GM15510 (cell line): ENCODE results near the gene TMEM79.
A peak's percentile ranks its signal among the peaks of the same experiment; 100 is the strongest.

Experiments
- POLR2A ChIP-seq: IDR thresholded peaks from 3 replicates; pipeline ENCODE4 v1.6.1; 2011; ENCODE audit warnings: borderline replicate concordance; ENCODE audit not compliant: insufficient read length; ENCODE audit errors: extremely low read depth

TMEM79 gene

GRCh38 chr1:156282479-156283222 is 1.5 kb upstream of the TMEM79 start, which contains the start of gene SMG5:
TSS of gene SMG5 (minus strand) at chr1:156282825. CDS start at chr1:156282680, 145 bp downstream.
- TF ChIP-seq POLR2A, result peak; percentile 97

DNA sequence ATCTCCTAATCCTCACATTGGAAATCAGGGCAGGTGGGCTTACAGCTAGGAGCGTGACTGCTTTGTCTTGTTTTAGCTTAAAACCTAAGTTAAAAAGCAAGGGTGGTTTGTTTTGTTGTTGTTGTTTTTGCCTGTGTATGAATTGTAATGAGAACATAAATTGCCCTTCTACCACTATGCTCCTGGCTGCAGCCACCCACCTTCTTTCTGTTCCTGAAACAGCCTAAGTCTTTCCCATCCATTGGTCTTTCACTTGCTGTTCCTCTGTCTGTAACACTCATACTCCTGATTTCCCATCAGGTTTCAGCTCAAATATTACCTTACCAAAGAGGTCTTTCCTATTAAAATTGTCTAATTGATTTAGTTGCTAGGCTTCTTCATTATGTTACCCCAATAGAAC is 604 bp upstream of the TMEM79 start:
- no peak for TF ChIP-seq POLR2A

- no peak for TF ChIP-seq POLR2A
Measured at GRCh38 chr1:156284757-156285156, 632 bp downstream of the TMEM79 start.

DNA sequence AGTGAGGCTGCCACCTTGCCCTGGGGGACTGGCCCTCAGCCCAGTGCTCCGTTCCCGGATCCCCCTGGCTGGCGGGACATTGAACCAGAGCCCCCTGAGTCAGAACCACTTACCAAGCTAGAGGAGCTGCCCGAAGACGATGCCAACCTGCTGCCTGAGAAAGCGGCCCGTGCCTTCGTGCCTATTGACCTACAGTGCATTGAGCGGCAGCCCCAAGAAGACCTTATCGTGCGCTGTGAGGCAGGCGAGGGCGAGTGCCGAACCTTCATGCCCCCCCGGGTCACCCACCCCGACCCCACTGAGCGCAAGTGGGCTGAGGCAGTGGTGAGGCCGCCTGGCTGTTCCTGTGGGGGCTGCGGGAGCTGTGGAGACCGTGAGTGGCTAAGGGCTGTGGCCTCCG is 1.3 kb downstream of the TMEM79 start:
- TF ChIP-seq POLR2A, result no peak

DNA sequence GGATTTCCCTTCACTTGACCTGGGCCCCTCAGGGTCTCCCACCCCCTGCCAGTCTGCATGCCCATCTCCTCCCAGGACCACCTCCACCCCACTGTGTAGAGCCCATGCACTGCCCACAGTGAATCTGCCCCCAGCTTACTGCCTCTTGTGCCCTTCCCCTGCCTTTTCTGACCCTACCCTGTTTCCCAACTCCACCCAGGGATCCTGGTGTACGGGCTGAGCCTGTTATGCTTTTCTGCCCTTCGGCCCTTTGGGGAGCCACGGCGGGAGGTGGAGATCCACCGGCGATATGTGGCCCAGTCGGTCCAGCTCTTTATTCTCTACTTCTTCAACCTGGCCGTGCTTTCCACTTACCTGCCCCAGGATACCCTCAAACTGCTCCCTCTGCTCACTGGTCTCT is 1.9 kb downstream of the TMEM79 start:
- no peak for TF ChIP-seq POLR2A

GRCh38 chr1:156289857-156290256 is 5.7 kb downstream of the TMEM79 start:
- TF ChIP-seq POLR2A, result no peak

GRCh38 chr1:156291226-156292061 is 7.3 kb downstream of the TMEM79 start:
- TF ChIP-seq POLR2A, result no peak

- TF ChIP-seq POLR2A, result no peak
Measured at GRCh38 chr1:156293098-156293434, 8.9 kb downstream of the TMEM79 start.

DNA sequence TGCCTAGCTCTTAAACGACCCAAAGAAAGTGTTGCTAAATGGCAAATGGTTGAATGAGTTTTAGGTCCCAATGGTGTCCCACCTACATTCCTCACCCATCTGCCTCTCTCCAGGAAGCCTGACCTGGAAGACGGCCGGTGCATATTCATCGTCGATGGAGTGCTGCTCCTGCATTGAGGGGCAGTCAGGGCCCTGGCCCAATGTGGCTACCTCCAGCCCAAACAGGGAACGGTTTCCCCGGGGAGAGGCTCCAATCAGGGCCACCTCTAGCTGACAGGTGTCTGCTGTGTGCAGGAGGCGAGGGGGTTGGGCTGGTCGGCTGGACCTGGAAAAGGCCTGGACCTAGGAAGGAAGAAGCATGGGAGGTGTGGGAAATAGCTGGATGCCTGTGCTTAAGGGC is 9.8 kb downstream of the TMEM79 start:
- TF ChIP-seq POLR2A, result no peak

- peak; percentile 60 for TF ChIP-seq POLR2A
Measured at GRCh38 chr1:156295391-156295947, 11.3 kb downstream of the TMEM79 start, which contains the start of gene GLMP. TSS of gene GLMP (minus strand) at chr1:156295679. CDS start at chr1:156295645, 34 bp downstream.

DNA sequence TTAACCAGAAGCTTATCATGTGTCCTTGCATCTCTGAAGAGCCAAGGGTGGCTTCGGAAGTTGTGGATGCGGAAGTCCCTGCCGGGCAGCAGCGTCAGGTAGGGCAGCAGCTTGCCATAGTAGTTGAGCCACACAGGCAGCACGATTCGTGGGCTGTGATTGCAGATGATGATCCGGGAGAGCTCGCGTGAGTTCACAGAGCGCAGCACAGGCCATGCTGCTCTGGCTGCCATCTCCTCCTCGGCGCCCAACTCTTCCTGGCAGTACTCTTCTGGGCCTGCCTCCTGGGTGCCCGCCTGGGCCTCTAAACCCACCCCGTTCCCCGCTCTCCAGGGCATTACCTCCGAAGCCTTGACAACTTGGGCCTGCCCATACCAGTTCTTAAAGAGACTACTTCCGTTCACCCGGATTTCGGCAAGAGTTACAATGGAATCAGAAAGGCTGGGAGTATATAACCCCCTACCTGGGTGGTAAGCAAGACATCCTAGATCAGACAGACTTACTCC is 14.8 kb downstream of the TMEM79 start, which contains the start of gene VHLL:
Gene VHLL, minus strand, starts transcription at position 456 of the 506 bp plus-strand sequence. Its CDS starts 118 bp downstream, at position 338.
- TF ChIP-seq POLR2A, result no peak

GRCh38 chr1:156303241-156303640 is 19.1 kb downstream of the TMEM79 start:
- TF ChIP-seq POLR2A, result no peak

DNA sequence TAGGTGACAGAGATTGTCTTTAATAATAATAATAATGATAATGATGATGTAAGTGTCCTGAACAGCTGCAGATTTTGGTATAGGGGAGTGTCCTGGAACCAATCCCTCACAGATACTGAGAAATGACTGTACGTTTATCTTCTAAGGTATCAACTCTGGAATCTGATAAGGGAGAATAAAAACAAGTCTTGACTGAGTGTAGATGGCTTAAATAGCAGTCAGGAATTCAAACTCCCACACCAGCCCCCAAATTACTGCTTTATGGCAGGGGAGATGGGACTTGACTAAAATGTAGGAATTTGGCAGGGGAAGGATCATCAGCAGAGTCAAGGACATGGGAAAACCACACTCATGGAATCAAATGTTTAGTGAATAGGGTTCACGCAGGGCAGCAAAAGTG is 21.1 kb downstream of the TMEM79 start:
- no peak for TF ChIP-seq POLR2A

- no peak for TF ChIP-seq POLR2A
Measured at GRCh38 chr1:156308078-156308477, 24.0 kb downstream of the TMEM79 start.

GRCh38 chr1:156310962-156311361 is 26.8 kb downstream of the TMEM79 start:
- TF ChIP-seq POLR2A, result no peak
